Measurements from ENCODE around the gene ADH1A. TPM values are rescaled to one million over a fixed set of nuclear protein-coding genes. Genes with fewer than 3 reads are reported as not detected.
"Not testable (repeated sequence)": the region's sequence is repeated elsewhere in the genome, so short reads cannot be mapped to it uniquely, and the experiment has no call there.

ADH1A gene
- total RNA-seq, 2 experiments from 2014 or later: not detected

- intact Hi-C loops (cut with DNase I, micrococcal nuclease): no loop called here
These were observed 14.9 kb downstream of the ADH1A start for GRCh38 chr4:99275885-99276284.

GRCh38 chr4:99275050-99275449 is 15.7 kb downstream of the ADH1A start:
- POLR2A ChIA-PET: no interaction called here

More at GRCh38 chr4:99275885-99276284, 14.9 kb downstream of the ADH1A start:
- Mint-ChIP-seq H3K4me1 (no peaks in the 10 kb centered on the region), H3K9me3 (ENCODE audit: low read depth) (no peaks in the 10 kb centered on the region), H3K27me3 (peaks cover 3% of the 10 kb centered on the region), H3K36me3 (ENCODE audit: low read depth) (no peaks in the 10 kb centered on the region), H3K27ac (no peak overlapping the region), H3K4me3 (no peak overlapping the region)
- POLR2A ChIA-PET: no interaction called here
- CTCF ChIA-PET: no interaction called here
- ATAC-seq: no peak
- no peak for DNase-seq

GRCh38 chr4:99273704-99274103 is 17.1 kb downstream of the ADH1A start:
- Mint-ChIP-seq H3K4me3 (no peak overlapping the region), H3K27me3 (no peaks in the 10 kb centered on the region), H3K9me3 (ENCODE audit: low read depth) (no peaks in the 10 kb centered on the region), H3K36me3 (ENCODE audit: low read depth) (no peaks in the 10 kb centered on the region), H3K4me1 (no peaks in the 10 kb centered on the region), H3K27ac (no peak overlapping the region)
- DNase-seq (no peak), ATAC-seq (no peak)
- CTCF ChIA-PET: no interaction called here
- intact Hi-C loops (cut with DNase I, micrococcal nuclease): no loop called here
- POLR2A ChIA-PET: no interaction called here

More at GRCh38 chr4:99275050-99275449, 15.7 kb downstream of the ADH1A start:
- intact Hi-C loops (cut with DNase I, micrococcal nuclease): no loop called here
- no peak for ATAC-seq
- no peak for DNase-seq
- CTCF ChIA-PET: no interaction called here
- H3K4me3 Mint-ChIP-seq: no peak overlapping the region
- no peaks in the 10 kb centered on the region for H3K9me3 Mint-ChIP-seq (ENCODE audit: low read depth)
- H3K4me1 Mint-ChIP-seq: no peaks in the 10 kb centered on the region
- H3K27me3 Mint-ChIP-seq: peaks cover 1% of the 10 kb centered on the region
- no peak overlapping the region for H3K27ac Mint-ChIP-seq
- H3K36me3 Mint-ChIP-seq (ENCODE audit: low read depth): no peaks in the 10 kb centered on the region

GRCh38 chr4:99264927-99265326 is 25.9 kb downstream of the ADH1A start:
- ChIA-PET POLR2A (no interaction called here), CTCF (no interaction called here)
- ATAC-seq (no peak), DNase-seq (no peak)
- Mint-ChIP-seq H3K9me3 (ENCODE audit: low read depth) (peaks cover 11% of the 10 kb centered on the region), H3K27ac (no peak overlapping the region), H3K4me3 (no peak overlapping the region), H3K36me3 (ENCODE audit: low read depth) (no peaks in the 10 kb centered on the region), H3K27me3 (peaks cover 2% of the 10 kb centered on the region), H3K4me1 (no peaks in the 10 kb centered on the region)
- intact Hi-C loops (cut with DNase I, micrococcal nuclease): no loop called here

GRCh38 chr4:99252746-99253145 is 38.0 kb downstream of the ADH1A start:
- CTCF ChIA-PET: no interaction called here

GRCh38 chr4:99248714-99249113 is 42.1 kb downstream of the ADH1A start:
- no peak for ATAC-seq
- Mint-ChIP-seq H3K4me3 (no peak overlapping the region), H3K27ac (no peak overlapping the region), H3K9me3 (ENCODE audit: low read depth) (peaks cover 10% of the 10 kb centered on the region), H3K27me3 (peaks cover 8% of the 10 kb centered on the region), H3K4me1 (no peaks in the 10 kb centered on the region), H3K36me3 (ENCODE audit: low read depth) (peaks cover 5% of the 10 kb centered on the region)
- intact Hi-C loops (cut with DNase I, micrococcal nuclease): no loop called here
- ChIA-PET CTCF (no interaction called here), POLR2A (no interaction called here)
- DNase-seq: no peak

More at GRCh38 chr4:99252746-99253145, 38.0 kb downstream of the ADH1A start:
- Mint-ChIP-seq H3K27ac (no peak overlapping the region), H3K4me1 (no peaks in the 10 kb centered on the region), H3K9me3 (ENCODE audit: low read depth) (peaks cover 2% of the 10 kb centered on the region), H3K27me3 (peaks cover 2% of the 10 kb centered on the region), H3K36me3 (ENCODE audit: low read depth) (no peaks in the 10 kb centered on the region), H3K4me3 (no peak overlapping the region)
- POLR2A ChIA-PET: no interaction called here
- intact Hi-C loops (cut with DNase I, micrococcal nuclease): no loop called here
- no peak for ATAC-seq
- no peak for DNase-seq

GRCh38 chr4:99235955-99236354 is 54.8 kb downstream of the ADH1A start:
- intact Hi-C loops (cut with DNase I, micrococcal nuclease): no loop called here
- POLR2A ChIA-PET: no interaction called here
- Mint-ChIP-seq H3K27ac (no peak overlapping the region), H3K9me3 (ENCODE audit: low read depth) (no peaks in the 10 kb centered on the region), H3K4me3 (no peak overlapping the region), H3K27me3 (peaks cover 7% of the 10 kb centered on the region), H3K36me3 (ENCODE audit: low read depth) (no peaks in the 10 kb centered on the region), H3K4me1 (no peaks in the 10 kb centered on the region)
- DNase-seq: no peak
- ATAC-seq: no peak
- CTCF ChIA-PET: no interaction called here

- ATAC-seq (no peak), DNase-seq (no peak)
- Mint-ChIP-seq H3K27ac (no peak overlapping the region), H3K4me1 (no peaks in the 10 kb centered on the region), H3K27me3 (peaks cover 5% of the 10 kb centered on the region), H3K9me3 (ENCODE audit: low read depth) (peaks cover 3% of the 10 kb centered on the region), H3K36me3 (ENCODE audit: low read depth) (no peaks in the 10 kb centered on the region), H3K4me3 (no peak overlapping the region)
- intact Hi-C loops (cut with DNase I, micrococcal nuclease): no loop called here
- ChIA-PET CTCF (no interaction called here), POLR2A (no interaction called here)
These were observed 56.3 kb downstream of the ADH1A start for GRCh38 chr4:99234331-99235010.

- H3K36me3 Mint-ChIP-seq (ENCODE audit: low read depth); H3K9me3 Mint-ChIP-seq (ENCODE audit: low read depth); DNase-seq; H3K27ac Mint-ChIP-seq; POLR2A ChIA-PET; H3K27me3 Mint-ChIP-seq; H3K4me3 Mint-ChIP-seq; intact Hi-C loops (cut with DNase I, micrococcal nuclease); CTCF ChIA-PET; H3K4me1 Mint-ChIP-seq; ATAC-seq: not testable (repeated sequence)
These were observed 57.4 kb downstream of the ADH1A start for GRCh38 chr4:99233397-99233796.

GRCh38 chr4:99228706-99229105 is 62.1 kb downstream of the ADH1A start:
- DNase-seq; H3K9me3 Mint-ChIP-seq (ENCODE audit: low read depth); ATAC-seq; CTCF ChIA-PET; H3K27me3 Mint-ChIP-seq; intact Hi-C loops (cut with DNase I, micrococcal nuclease); H3K4me1 Mint-ChIP-seq; H3K36me3 Mint-ChIP-seq (ENCODE audit: low read depth); POLR2A ChIA-PET; H3K4me3 Mint-ChIP-seq; H3K27ac Mint-ChIP-seq: not testable (repeated sequence)

- H3K4me3 Mint-ChIP-seq; H3K4me1 Mint-ChIP-seq; H3K36me3 Mint-ChIP-seq (ENCODE audit: low read depth); POLR2A ChIA-PET; DNase-seq; H3K9me3 Mint-ChIP-seq (ENCODE audit: low read depth); intact Hi-C loops (cut with DNase I, micrococcal nuclease); H3K27ac Mint-ChIP-seq; ATAC-seq; CTCF ChIA-PET; H3K27me3 Mint-ChIP-seq: not testable (repeated sequence)
These were observed 63.1 kb downstream of the ADH1A start for GRCh38 chr4:99227646-99228045.

Data from activated CD4-positive, alpha-beta T cell treated with anti-CD3 and anti-CD28 coated beads for 36 hours (primary cell).